Stimulated activated CD4-positive, alpha-beta T cell treated with anti-CD3 and anti-CD28 coated beads, Interleukin-4, amount 100 ng/mL, for 1 hour (primary cell): Measurements from ENCODE around the gene ELOB.
"Not testable (repeated sequence)": the region's sequence is repeated elsewhere in the genome, so short reads cannot be mapped to it uniquely, and the experiment has no call there.

Experiments used
- DNase-seq: peaks from one replicate; pipeline ENCODE4 v3.0.0-alpha.2; 2020

The ELOB gene

DNA sequence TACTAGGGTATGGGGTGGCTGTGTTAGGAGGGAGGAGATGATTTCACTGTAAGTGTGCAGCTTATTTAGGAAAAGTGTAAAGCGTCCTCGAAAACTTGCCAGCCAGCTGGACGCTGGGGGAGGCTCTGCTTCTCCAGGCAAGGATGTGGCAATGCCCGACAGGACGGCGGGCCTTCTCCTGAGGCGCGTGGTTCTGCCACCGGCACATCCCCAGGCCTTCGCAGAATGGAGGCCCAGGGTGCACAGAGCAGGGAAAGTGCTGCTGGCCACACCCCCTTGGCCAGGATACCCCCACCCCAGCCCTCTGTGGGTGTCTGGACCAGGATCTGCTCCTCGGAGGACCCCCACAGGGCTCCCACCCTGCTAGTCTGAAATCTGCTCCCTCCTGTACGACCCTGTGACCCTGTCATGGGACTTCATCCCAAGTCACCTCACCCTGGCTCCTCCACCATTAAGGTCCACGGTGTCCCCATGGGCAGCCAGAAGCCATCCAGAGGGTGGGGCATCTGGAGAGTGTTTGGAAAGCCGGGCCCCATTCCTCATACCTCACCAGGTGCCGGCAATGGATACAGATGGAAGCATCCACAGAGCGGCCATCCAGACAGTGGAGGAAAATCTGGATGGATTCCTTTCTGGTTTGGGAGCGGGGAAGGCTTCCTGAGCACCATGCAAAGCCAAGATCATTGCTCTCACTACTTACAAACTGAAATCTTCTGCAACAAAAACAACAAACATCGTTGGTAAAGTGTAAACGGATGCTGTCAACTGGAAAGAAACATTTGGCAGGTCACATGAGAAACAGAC is 33.9 kb downstream of the ELOB start:
- DNase-seq = no peak

DNA sequence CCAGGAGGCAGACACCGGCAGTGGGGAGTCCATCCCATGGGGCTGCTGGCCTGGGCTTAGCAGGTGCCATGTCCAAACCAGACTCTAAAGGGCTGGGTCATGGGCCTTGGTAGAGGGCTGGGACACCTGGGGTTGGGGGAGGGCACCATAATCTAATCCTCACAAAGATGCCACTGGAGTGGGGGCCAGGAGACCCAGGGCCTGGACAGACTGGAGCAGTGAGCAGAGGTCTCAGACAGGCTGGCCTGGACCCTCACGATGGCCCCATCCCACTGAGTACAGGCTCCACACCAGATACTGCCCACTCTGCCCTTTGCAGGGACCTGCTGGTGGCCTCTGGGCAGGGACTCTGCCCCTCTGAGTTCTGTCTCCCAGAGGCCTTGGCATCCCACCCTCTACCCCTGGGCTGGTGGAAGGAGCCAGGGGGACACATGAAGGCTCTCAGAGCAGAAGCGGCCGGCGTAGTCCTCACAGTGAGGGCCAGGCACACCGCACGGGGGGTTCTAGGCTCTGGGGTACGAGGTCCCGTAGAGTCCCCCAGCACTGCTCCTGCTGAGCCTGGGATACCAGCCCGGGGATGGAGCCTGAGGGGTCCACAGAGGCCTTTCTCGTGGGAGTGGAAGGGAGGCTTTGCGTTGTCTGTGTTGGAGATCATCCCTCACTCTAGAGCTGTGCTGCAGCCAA is 34.6 kb downstream of the ELOB start:
- no peak for DNase-seq

DNA sequence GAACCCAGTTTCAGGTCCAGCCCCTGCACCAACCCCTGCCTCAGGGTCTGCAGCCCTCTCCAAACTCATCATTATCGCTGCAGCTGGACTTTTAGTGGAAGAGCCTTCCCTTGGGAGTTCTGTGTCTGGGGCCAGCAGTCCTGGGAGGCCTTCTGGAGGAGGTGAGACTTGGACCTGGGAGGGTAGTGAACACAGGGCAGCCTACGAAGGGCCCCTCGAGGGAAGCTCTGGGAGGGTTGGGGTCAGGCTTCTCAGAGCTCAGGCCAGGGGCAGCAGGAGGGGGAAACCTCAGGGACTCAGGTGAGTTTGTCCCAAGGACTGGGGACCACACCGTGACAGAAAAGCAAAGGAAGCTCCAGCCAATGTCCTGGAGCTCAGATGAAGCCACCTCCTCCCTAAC is 35.9 kb downstream of the ELOB start:
- DNase-seq = no peak

DNA sequence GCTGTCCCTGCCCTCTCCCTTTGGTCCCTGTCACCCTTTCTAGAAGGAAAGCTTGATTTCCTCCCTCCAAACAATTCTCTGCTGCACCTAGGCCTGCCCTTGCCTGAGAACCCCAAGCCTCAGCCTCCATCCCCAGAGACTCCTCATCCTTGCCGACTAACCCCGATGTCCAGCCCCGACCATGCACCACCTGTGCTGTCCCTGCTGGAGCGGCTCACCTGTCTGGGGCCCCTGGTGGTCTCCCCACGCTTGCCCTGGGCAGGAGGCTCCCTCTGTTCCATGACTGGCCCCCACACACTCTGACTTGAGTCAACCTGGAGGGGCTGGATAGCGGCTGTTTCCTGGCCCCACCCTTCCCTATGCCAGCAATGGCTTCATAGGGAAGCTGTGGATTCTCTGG is 36.6 kb downstream of the ELOB start:
- no peak for DNase-seq

DNA sequence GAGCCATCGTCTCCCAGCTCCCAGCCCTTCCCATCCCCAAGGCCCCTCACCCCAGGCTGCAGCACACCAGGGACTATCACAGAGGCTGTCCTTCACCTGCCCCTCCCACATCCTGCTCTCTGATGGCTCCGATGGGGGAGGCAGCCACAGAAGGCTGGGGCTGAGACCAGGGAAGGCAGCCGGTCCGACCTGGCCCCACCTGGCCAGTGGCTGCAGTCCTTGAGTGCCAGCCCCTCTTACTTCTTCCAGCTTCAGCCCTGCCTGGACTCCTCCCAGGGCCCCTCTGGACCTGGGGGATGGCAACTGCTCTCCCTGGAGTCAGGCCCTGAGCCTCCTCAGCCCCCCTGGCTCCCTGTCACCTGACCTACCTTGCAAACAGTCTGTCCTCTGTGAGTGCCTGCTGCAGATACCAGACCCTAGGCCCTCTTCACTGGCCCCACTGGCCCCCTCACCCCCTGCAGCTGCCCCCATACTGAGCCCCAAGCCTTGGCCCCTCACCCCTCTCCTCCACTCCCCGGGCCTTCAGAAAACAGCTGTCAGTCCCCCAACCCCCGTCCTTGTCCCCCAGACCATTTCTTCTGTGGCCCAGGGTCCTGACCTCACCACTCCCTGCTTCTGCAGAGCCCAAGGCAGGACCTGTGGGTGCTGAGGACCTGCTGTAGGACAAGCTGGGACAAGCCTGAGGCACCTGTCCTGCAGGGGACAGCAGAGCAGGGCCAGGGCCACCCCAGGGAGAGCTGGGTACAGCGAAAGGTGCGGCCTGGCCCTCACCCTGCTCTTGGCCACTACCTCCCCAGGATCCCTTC is 37.3 kb downstream of the ELOB start:
- DNase-seq = no peak

DNA sequence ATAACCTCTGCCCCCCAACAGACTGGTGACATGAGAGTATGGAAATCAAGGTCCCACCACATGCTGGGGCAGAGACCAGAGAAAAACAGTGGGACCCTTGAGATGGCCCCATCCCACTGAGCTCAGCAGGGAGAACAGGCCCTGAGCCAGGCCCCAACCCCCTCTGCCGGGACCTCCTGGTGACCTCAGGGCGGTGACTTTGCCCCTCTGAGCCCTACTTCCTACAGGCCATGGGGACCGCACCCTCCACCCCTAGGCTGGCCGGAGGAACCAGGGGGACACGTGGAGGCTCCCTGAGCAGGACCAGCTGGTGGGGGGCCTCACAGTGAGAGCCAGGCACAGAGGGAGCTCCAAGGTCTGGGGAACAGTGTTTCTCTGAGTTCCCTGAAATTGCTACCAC is 38.5 kb downstream of the ELOB start:
- no peak for DNase-seq

DNA sequence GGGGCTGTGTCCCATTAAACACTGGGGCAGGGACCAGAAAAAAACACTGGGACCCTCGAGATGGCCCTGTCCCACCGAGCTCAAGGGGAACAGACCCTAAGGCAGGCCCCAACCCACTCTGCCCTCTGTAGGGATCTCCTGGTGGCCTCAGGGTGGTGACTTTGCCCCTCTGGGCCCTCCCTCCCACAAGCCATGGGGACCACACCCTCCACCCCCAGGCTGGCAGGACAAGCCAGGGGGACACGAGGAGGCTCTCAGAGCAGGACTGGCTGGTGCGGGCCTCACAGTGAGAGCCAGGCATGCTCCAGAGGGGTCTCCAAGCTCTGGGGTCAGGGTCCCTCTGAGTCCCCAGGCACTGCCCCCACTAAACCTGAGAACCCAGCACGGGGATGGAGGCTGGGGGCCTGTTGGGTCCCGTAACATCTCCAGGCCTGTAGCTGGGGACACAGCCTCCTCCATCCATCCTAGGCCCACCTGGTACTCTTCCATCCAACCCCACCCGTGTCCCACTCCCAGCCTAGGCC is 39.1 kb downstream of the ELOB start:
- no peak for DNase-seq

DNA sequence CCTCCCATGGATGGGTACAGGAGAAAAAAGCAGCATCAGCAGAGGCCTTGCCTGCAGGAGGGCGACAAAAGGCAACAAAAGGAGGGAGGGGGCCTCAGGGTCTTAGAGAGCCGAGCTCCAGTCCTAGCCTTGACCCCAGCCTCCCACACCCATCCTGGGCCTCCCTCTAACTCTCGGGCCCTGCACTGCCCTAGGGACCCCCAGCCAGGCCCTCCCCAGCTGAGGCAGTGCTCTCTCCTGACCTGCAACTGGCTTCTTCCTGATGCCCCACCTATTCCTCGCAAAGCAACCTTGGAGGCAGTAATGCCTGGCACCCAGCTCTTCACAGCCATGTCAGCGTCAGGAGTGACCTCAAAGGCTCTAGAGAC is 39.9 kb downstream of the ELOB start:
- no peak for DNase-seq

DNA sequence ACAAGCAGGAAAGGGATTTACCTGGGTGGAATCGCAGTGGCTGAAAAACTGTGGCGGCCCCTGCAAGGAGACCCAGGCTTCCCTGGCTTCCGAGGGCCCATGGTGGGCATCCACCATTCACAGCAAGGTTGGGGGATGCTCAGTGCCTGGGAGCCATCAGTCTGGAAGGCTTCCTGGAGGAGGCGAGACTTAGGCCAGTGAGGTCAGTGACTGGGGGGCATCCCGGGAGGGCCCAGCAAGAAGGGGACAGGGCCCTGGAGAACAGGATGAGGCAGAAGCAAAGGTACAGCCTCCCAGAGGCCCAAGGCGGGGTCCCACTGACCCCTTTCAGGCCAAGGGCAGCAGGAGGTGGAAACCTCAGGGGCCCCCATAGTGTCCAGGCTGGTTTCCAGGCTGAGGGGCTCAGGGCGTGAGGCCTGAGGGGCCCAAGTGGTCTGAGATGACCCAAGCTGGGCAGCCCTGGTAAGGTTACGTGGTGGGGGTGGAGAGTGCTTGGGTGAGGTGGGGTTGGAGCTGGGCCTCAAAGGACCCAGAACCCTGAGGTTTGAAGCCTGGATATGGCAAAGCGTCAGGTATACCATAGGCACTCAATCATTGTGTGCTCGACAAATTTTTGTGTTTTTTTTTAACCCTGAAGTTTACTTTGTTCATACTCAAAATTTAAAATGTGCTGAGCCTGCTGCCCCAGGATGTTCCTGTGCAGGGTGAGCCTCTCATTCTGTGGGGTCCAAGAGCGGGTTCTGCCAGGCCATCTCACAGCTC is 40.4 kb downstream of the ELOB start:
- DNase-seq = no peak

DNA sequence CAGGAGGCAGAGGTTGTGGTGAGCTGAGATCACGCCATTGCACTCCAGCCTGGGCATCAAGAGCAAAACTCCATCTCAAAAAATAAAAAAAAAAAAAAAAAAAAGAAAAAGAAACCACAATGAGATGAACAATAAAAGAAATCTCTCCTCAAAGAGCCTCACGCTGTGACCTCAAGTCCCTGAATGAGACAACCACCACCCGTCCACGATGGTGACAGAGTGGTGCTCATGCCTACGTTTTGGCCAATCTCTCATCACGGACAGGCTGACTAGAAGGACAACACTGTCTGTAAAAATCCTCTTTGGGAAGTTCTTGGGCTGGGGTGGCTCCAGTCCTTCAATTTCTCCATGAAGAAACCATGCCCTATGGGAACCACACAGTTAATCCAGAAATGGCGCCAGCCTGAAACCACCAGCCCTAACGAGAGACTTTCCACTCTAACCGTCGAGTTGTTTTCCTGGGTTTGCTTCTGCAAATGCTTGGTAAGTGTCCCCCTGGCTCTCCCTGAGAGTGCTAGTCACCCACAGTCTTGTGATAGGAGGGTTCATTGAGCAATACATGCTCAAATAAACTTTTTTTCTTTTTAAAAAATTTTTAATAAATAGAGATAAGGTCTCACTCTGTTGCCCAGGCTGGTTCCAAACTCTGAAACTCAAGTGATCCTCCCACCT is 42.1 kb downstream of the ELOB start:
- DNase-seq = no peak

DNA sequence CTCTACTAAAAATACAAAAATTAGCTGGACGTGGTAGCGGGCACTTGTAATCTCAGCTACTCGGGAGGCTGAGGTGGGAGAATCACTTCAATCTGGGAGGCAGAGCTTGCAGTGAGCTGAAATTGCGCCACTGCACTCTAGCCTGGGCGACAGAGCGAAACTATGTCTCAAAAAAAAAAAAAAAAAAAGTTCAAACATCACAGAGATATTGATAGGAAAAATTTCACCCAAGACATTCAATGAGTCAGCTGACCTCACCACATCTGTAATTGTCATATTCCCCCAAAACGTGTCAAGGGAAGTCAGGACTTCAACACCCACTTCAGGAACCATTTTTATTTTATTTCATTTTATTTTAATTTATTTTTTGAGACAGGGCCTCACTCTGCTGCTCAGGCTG is 49.0 kb downstream of the ELOB start:
- DNase-seq = no peak

DNA sequence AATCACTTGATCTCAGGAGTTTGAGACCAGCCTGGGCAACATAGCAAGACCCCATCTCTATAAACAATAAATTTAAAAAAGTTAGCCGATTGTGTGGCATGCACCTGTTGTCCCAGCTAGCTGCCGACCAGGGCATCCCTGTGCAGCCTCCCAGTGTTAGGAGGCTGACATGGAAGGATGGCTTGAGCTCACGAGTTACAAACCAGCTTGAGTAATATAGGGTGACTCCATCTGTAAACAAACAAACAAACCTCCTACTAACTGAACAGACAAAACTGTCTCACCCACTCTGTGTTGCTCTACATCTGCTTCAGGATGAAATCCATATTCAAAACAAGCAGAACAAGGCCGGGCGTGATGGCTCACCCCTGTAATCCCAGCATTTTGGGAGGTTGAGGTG is 50.2 kb downstream of the ELOB start:
- no peak for DNase-seq

DNA sequence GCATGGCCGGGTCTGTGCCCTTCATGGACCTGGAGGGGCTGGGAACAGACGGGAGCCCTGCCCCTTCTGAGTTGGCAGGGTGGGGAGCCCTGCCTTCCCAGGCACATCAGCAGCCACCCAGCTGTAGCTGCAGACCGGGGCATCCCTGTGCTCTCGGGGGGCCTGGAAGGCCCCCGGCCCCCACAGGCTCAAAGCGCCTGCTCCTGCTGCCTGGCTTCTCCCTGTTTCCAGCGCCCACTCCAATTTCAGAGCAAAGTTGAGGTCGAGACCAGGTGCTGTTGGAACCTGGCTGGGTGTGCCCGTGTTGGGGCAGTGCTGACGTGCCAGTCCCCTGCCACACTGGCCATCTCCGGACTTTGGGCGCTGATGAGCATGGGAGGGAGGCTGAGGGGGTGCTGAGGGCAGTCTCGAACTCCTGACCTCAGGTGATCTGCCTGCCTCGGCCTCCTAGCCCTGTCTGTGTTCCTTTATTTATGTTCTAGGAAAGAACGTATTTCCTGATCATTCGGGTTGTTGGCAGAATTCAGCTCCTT is 52.2 kb downstream of the ELOB start:
- DNase-seq = no peak

DNA sequence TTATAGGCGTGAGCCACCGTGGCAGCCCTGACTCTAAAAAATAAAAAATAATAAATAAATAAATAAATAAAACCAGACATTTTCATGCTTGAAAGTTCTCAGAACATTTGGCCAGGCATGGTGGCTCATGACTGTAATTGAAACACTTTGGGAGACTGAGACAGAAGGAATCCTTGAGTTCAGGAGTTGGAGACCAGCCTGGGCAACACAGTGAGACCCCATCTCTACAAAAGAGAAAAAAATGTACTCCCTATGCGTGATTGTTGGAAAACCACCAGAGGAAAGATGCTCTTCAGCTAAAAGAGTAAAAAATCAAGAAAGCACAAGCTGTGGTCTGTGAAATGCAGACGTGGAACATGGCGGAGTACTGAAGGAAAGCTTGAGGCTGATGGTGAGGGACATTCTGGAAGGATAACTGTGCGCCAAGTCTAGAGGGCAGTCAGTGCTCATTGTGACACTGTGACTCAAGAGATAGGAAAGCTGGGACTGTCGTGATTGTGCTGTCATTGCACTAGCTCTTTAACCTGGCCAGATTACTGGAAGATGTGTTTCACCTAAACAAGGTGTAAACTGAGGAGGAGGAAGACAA is 52.9 kb downstream of the ELOB start:
- no peak for DNase-seq

DNA sequence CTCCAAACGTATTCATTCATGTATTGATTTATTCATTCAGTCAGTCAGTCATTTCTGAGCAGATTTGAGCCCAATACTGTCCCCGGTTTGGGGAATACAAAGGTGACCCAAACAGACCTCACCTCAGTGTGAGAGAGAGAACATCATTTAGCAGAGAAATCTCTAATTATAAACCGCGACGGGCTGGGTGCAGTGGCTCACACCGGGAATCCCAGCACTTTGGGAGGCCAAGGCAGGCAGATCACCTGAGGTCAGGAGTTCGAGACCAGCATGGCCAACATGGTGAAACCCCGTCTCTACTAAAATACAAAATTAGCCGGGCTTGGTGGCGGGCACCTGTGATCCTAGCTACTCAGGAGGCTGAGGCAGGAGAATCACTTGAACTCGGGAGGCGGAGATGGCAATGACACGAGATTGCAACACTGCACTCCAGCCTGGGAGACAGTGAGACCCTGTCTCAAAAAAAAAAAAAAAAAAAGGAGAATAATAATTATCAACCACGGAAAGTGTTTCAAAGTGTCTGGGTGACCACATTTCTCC is 55.4 kb downstream of the ELOB start:
- DNase-seq = not testable (repeated sequence)
